Gastrocnemius medialis (tissue), 4 donors: ENCODE data around the gene MAT1A.

Experiments used
- CTCF ChIP-seq, 5 experiments: fragments of 450-650 bp in 3 of 5; fragments of 200-600 bp in 2 of 5; sonication (generic) in 2 of 5; IDR thresholded peaks in 4 of 5; conservative IDR thresholded peaks in 1 of 5; 1 replicate in 4 of 5; 2 replicates in 1 of 5; pipeline ENCODE4 v1.5.1; 2016 to 2019; ENCODE audit warnings: antibody characterized with exemption in 5 of 5, mild to moderate bottlenecking in 3 of 5, moderate library complexity in 3 of 5
- POLR2A ChIP-seq, 2 donors: fragments of 450-650 bp; IDR thresholded peaks; one replicate each; pipeline ENCODE4 v1.6.1; 2017; ENCODE audit warnings: antibody characterized with exemption in 2 of 2, mild to moderate bottlenecking in 2 of 2, moderate library complexity in 2 of 2

DNA sequence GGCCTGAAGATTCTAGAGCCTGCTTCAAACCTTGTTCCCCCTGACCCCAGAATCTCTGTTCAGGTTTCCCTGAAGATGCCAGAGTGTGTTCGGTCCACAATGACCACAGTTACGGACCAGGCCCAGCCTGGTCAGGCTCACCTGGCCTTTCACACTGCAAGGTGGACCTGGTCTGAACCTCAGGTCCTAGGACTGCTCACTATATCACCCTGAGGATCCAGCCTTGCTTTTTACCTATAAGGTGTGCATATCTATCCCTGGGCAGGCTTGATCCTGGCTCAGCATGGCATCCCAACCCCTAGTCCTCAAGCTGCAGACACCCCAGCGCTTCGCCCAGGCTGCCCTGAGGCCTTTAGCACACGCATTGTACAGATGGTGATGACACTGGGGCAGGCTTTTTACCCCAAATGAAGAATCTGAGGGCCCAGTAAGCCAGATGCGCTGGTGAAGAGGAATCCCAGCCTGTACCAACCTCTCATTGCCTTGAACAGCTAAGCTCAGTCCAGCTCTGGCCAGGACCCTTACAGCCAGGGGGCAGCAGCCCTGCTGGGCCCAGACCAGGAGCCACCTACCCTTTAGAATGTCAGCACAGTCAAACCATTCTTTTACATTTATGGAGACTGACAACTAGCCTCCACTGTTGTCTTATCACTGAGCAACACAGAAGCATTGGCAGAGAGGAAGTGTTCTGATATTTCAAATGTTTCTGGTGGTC, 28.0 kb downstream of the MAT1A start:
- no peak for TF ChIP-seq POLR2A (IDR thresholded peaks at IDR 0.05)
- no peak for TF ChIP-seq CTCF (IDR thresholded peaks at IDR 0.05 in 4 of 5, conservative IDR thresholded peaks at IDR 0.05 in 1 of 5)
